ENCODE results near the gene ZFP82.

Gene ZFP82

DNA sequence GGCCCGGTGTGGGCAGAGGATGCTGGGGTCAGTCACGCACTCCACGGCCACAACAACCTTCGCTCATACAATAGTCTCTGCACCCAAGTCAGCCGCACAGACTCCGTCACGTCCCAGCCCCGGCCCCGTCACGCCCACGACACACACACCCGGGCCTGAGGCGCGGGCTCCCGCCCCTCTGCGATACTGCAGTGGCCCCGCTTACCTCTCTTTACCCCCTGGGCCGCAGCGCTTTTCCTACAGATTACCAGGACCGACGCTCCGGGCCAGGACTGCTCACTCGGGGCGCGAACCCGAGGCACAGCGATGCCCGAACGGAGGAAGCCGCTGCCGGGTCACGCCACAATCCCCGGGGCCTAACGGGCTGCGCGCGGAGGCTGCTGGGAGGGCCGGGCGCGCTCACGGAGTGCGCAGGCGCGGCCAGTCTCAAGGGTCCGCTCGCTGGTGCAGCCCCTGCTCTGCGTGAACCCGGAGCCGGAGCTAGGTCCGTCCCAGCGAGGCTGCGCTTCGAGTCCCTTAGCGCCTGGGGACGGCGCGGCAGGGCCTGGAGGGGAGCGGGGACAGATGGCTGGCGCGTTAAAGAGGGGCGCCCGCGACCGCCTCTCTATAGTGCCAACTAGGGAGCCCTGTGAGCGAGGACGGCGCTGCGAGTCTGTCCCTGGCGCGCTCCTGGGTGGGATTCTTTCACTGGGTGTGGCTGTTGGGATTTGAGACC is at the start of gene ZFP82:
ZFP82 (minus strand) TSS at position 358 of the 715 bp plus-strand sequence. CDS start 8,855 bp downstream, outside the sequence.
- peak; percentile 97 for DNase-seq

GRCh38 chr19:36460046-36460445 is 41.6 kb upstream of the ZFP82 start:
- DNase-seq, result no peak

- DNase-seq, result no peak
Measured at GRCh38 chr19:36456831-36457230, 38.4 kb upstream of the ZFP82 start.

GRCh38 chr19:36449059-36449670 is 30.7 kb upstream of the ZFP82 start:
- no peak for DNase-seq

GRCh38 chr19:36441339-36441738 is 22.9 kb upstream of the ZFP82 start:
- DNase-seq, result no peak

DNA sequence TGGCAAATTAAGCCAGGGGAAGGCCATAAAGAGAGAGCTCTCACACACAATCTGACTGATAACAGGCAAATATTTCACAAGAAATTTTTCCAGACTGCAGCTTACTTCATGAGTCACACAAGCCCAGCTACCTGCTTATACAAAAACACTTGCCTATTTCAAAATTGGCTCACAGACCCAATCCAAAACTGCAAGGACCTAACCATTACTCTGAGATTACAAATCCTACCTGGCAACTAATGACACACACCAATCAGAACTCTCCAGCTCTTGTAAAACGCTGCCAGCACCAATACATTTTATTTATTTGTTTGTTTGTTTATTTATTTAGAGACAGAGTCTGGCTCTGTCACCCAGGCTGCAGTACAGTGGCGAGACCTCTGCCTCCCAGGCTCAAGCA is 18.1 kb upstream of the ZFP82 start:
- DNase-seq, result peak; percentile 65

DNA sequence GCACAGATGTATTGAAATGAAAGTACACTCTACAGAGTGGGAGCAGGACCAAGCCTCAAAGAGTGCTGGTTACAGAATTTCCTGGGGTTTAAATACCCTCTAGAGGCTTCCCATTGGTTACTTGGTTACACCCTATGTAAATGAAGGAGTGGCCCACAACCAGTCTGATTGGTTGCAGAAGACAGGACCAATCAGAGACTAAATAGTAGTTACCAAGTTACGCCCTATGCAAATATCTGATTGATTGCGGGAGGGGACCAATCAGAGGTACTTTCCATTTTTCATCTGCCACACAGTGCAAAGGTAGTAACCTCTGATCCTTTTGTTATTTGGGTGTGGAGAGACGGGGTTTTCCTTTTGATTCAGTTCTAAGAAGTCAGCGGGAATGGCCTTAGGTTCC is 5.5 kb upstream of the ZFP82 start:
- DNase-seq, result peak; percentile 29

- DNase-seq, result peak; percentile 60
Measured at GRCh38 chr19:36421749-36422481, 3.5 kb upstream of the ZFP82 start.

DNA sequence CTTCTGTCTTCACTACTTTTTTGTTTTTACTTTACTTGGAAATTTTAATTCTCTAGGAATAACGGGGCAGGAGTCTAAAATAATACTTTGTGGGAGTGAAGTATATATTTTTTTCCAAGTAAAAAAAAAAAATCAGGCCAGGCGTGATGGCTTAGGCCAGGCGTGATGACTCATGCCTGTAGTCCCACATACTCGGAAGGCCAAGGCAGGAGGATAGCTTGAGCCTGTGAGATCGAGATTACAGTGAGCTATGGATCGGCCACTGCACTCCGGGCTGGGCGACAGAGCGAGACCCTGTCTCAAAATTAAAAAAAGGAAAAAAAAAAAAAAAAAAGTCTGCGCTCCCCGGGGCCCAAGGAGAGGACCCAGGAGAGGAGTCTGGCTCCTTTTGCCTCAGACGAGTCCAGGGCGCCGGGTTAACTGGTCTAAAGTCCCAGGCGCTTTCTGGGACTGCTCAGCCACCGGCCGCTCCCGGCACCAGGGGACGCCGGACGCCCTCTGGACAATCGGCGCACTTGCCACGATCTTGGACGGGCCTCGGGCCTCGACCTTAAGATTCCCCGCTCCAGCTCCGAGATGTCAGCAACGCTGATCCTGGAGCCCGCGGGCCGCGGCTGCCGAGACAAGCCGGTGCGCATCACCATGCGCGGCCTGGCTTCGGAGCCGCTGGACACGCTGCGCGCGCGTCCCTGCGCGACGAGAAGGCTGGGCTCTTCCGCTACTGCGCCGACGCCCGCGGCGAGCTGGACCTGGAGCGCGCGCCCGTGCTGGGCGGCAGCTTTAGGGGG is 2.7 kb upstream of the ZFP82 start:
- peak; percentile 75 for DNase-seq

GRCh38 chr19:36417752-36418286 is 625 bp downstream of the ZFP82 start:
- no peak for DNase-seq

GRCh38 chr19:36409841-36410240 is 8.6 kb downstream of the ZFP82 start:
- no peak for DNase-seq

DNA sequence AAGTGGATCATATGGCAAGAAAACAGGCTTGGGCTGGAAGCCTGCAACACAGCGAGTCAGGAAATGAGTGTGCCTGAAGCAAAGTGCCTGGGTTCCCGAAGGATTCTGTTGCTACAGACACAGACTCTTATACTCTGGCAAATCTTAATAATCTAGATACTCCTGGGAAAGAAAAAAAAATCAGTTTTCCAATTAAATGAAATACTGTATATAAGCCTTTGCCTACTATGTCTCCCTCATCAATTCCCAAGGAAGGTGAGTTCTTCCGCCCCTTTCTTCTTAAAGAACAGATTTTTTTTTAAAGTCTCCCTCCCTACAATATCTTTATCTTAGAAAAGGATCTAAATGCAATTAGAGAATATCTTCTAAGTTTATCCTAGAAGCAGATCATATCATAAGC is 10.3 kb downstream of the ZFP82 start:
- DNase-seq, result no peak

- no peak for DNase-seq
Measured at GRCh38 chr19:36404498-36404897, 13.9 kb downstream of the ZFP82 start.

DNA sequence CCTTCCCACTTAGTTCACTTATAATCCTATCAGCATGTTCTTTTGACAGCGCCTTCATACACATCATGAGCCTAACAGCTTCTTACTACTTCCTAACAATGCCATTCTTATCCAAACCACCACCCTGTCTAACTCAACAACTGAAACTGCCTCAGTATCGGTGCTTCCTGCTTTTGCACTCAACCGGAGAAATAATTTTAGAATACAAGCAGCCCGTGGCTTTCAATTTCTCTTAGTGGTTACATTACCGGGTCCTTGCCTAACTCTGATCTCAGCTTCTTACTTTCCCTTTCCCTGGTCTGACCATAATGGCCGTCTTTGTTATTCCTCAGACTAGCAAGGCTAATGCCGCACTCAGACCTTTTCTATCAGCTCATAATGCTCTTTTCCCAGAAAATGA is 17.0 kb downstream of the ZFP82 start:
- DNase-seq, result no peak

- DNase-seq, result no peak
Measured at GRCh38 chr19:36398571-36398970, 19.9 kb downstream of the ZFP82 start.

GRCh38 chr19:36392916-36393673 is 25.3 kb downstream of the ZFP82 start:
- no peak for DNase-seq

GRCh38 chr19:36379510-36379819 is 39.0 kb downstream of the ZFP82 start:
- no peak for DNase-seq

DNA sequence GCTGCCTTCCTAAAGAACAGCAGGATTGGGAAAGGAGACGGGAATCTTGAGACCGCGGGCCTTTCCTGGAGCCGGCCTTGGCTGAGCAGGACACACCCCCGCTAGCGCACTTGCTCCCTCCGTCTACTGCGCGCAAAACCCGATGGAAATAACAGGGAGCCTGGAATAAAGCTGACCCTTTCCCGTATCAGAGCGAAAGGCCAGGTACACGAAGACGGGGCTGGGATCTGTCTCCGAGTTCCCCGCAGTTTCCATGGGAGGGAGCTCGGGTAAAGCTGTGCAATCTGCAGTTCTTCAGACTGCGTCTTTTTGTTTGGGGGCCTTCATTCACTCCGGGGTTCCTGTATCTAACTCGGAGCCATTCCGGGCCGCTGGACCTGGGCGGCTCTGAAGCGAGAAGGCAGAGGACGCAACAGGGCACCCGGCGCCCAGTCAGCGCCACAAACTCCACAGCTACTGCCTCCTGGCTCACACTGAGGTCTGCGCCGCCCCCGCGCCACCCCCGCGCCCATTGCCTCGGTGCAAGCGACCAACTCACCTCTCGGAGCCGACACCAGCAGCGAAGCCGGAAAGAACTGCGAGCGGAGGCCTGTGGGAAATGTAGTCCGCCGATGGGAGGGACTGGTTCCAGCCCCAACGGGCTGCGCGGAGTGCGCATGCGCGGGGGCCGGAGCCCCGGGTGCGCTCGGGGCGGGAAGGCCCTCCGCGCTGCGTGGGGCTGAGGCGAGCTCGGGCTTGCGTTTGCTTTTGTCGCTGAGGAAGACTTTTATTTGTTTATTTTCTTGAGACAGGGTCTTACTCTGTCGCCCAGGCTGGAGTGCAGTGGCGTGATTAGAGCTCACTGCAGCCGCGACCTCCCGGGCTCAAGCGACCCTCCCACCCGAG is 39.6 kb downstream of the ZFP82 start, which contains the start of gene ZFP14:
ZFP14 (minus strand) TSS at position 577 of the 885 bp plus-strand sequence. CDS start 11,309 bp downstream, outside the sequence.
- DNase-seq, result peak; percentile 99

- DNase-seq, result no peak
Measured at GRCh38 chr19:36377541-36378178, 40.8 kb downstream of the ZFP82 start.

- no peak for DNase-seq
Measured at GRCh38 chr19:36373638-36374156, 44.7 kb downstream of the ZFP82 start.
